ENCODE results near the gene METRN.

DNA sequence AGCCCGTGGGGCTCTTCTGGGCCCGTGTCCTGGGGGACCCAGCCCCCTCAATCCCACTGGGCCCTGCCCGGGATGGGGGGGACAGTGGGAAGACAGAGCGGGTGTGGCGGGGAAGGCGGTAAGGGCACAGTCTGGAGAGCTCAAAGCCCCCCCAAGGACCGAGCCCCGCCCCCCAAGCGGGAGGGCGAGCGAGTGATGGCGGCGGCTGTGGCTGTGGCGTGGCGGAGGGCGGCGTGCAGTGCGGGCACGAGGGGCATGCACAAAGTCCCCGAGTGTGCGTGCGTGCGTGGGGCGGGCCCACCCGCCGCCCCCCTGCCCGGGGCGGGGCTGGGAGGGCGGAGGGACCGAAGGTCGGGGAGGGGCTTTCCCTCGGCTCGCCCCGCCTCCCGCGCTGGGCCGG is 21.2 kb upstream of the METRN start:
- TF ChIP-seq, protein P1, sequence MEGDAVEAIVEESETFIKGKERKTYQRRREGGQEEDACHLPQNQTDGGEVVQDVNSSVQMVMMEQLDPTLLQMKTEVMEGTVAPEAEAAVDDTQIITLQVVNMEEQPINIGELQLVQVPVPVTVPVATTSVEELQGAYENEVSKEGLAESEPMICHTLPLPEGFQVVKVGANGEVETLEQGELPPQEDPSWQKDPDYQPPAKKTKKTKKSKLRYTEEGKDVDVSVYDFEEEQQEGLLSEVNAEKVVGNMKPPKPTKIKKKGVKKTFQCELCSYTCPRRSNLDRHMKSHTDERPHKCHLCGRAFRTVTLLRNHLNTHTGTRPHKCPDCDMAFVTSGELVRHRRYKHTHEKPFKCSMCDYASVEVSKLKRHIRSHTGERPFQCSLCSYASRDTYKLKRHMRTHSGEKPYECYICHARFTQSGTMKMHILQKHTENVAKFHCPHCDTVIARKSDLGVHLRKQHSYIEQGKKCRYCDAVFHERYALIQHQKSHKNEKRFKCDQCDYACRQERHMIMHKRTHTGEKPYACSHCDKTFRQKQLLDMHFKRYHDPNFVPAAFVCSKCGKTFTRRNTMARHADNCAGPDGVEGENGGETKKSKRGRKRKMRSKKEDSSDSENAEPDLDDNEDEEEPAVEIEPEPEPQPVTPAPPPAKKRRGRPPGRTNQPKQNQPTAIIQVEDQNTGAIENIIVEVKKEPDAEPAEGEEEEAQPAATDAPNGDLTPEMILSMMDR (IDR thresholded peaks at IDR 0.05) = no peak
- TF ChIP-seq POLR2A (IDR thresholded peaks at IDR 0.05) (no peak), POLR2AphosphoS5 (IDR thresholded peaks at IDR 0.05; ENCODE audit: insufficient read depth in 1 of 2, low read depth in 1 of 2) (no peak)

Measured in vagina (tissue), 2 donors.